H9 (cell line): ENCODE data around the gene MTA3. TPM values are rescaled to one million over a fixed set of nuclear protein-coding genes. Genes with fewer than 3 reads are reported as not detected.

Source experiments
- DNase-seq: peaks from one replicate; pipeline ENCODE4 v3.0.0-alpha.2; 2017
- H2AFZ ChIP-seq: one replicate; pipeline ENCODE4 v1.6.1; 2013; ENCODE audit warnings: mild to moderate bottlenecking, low read length, control low read depth, moderate library complexity
- H2AK5ac ChIP-seq: 2 replicates; pipeline ENCODE4 v1.6.1; 2013; ENCODE audit warnings: low read length, control low read depth, mixed read lengths; ENCODE audit not compliant: insufficient read length
- H2BK120ac ChIP-seq: one replicate; pipeline ENCODE4 v1.6.1; 2013; ENCODE audit warnings: low read depth, mild to moderate bottlenecking, low read length, control low read depth, inconsistent platforms; ENCODE audit not compliant: poor library complexity, severe bottlenecking
- H2BK12ac ChIP-seq: 2 replicates; pipeline ENCODE4 v1.6.1; 2013; ENCODE audit warnings: low read length, control low read depth, mixed read lengths, low read depth; ENCODE audit not compliant: insufficient read length
- H2BK15ac ChIP-seq: 2 replicates; pipeline ENCODE4 v1.6.1; 2013; ENCODE audit warnings: low read depth, low read length, control low read depth
- H2BK20ac ChIP-seq: one replicate; pipeline ENCODE4 v1.6.1; 2013; ENCODE audit warnings: low read depth, mild to moderate bottlenecking, low read length, control low read depth, inconsistent platforms; ENCODE audit not compliant: poor library complexity, severe bottlenecking
- H2BK5ac ChIP-seq: 2 replicates; pipeline ENCODE4 v1.6.1; 2013; ENCODE audit warnings: low read length, control low read depth, mixed read lengths; ENCODE audit not compliant: insufficient read length
- H3K14ac ChIP-seq: 2 replicates; pipeline ENCODE4 v1.6.1; 2013; ENCODE audit warnings: low read length, control low read depth; ENCODE audit not compliant: insufficient read depth
- H3K18ac ChIP-seq: 2 replicates; pipeline ENCODE4 v1.6.1; 2013; ENCODE audit warnings: low read depth, mild to moderate bottlenecking, mixed read lengths, low read length, control low read depth; ENCODE audit not compliant: insufficient read length
- H3K23ac ChIP-seq: 2 replicates; pipeline ENCODE4 v1.6.1; 2013; ENCODE audit warnings: low read length, control low read depth, mixed read lengths, low read depth; ENCODE audit not compliant: insufficient read length
- H3K23me2 ChIP-seq: 2 replicates; pipeline ENCODE4 v1.6.1; 2013; ENCODE audit warnings: low read depth, mild to moderate bottlenecking, mixed read lengths, low read length, control low read depth; ENCODE audit not compliant: insufficient read length, poor library complexity, severe bottlenecking
- H3K27ac ChIP-seq: 2 replicates; pipeline ENCODE4 v1.5.1; 2013; ENCODE audit warnings: low read length, control low read depth, mixed read lengths, low read depth; ENCODE audit not compliant: insufficient read length
- H3K27me3 ChIP-seq: 2 replicates; pipeline ENCODE4 v1.6.1; 2013; ENCODE audit warnings: low read length, control low read depth, inconsistent platforms; ENCODE audit not compliant: insufficient read depth
- H3K4ac ChIP-seq: 2 replicates; pipeline ENCODE4 v1.6.1; 2013; ENCODE audit warnings: low read depth, mild to moderate bottlenecking, control low read depth, inconsistent platforms, low read length, moderate library complexity
- H3K4me1 ChIP-seq: 2 replicates; pipeline ENCODE4 v1.6.1; 2013; ENCODE audit warnings: low read length, control low read depth, inconsistent platforms; ENCODE audit not compliant: insufficient read depth
- H3K4me2 ChIP-seq: 2 replicates; pipeline ENCODE4 v1.6.1; 2013; ENCODE audit warnings: low read length, control low read depth, mixed read lengths; ENCODE audit not compliant: insufficient read length, insufficient read depth
- H3K56ac ChIP-seq: 2 replicates; pipeline ENCODE4 v1.6.1; 2013; ENCODE audit warnings: low read depth, mild to moderate bottlenecking, mixed read lengths, low read length, control low read depth; ENCODE audit not compliant: insufficient read length
- H3K79me1 ChIP-seq: 2 replicates; pipeline ENCODE4 v1.6.1; 2013; ENCODE audit warnings: low read depth, mild to moderate bottlenecking, moderate library complexity, low read length, control low read depth, inconsistent platforms; ENCODE audit not compliant: insufficient read depth, poor library complexity, severe bottlenecking
- H3K79me2 ChIP-seq: 2 replicates; pipeline ENCODE4 v1.6.1; 2013; ENCODE audit warnings: low read length, control low read depth, inconsistent platforms; ENCODE audit not compliant: insufficient read depth
- H3K9ac ChIP-seq: 2 replicates; pipeline ENCODE4 v1.6.1; 2013; ENCODE audit warnings: low read length, control low read depth, mixed read lengths; ENCODE audit not compliant: insufficient read length; ENCODE audit errors: extremely low read depth
- H3K9me3 ChIP-seq: one replicate; pipeline ENCODE4 v1.6.1; 2013; ENCODE audit warnings: low read depth, low read length, inconsistent platforms; ENCODE audit not compliant: control insufficient read depth
- H3T11ph ChIP-seq: one replicate; pipeline ENCODE4 v1.6.1; 2013; ENCODE audit warnings: mild to moderate bottlenecking, low read length, control low read depth, inconsistent platforms
- H4K20me1 ChIP-seq: one replicate; pipeline ENCODE4 v1.6.1; 2013; ENCODE audit not compliant: control insufficient read depth, insufficient read length, insufficient read depth
- H4K5ac ChIP-seq: 2 replicates; pipeline ENCODE4 v1.6.1; 2013; ENCODE audit warnings: low read depth, mild to moderate bottlenecking, mixed read lengths, low read length, control low read depth; ENCODE audit not compliant: insufficient read length
- H4K8ac ChIP-seq: replicated peaks from 2 replicates; pipeline ENCODE4 v1.6.1; 2013; ENCODE audit warnings: low read length, control low read depth, mixed read lengths, low read depth; ENCODE audit not compliant: insufficient read length
- H4K91ac ChIP-seq: 2 replicates; pipeline ENCODE4 v1.6.1; 2013; ENCODE audit warnings: low read depth, mild to moderate bottlenecking, moderate library complexity, mixed read lengths, low read length, control low read depth; ENCODE audit not compliant: insufficient read length
- H3K27ac Mint-ChIP-seq, 3 experiments: 2 replicates in 2 of 3; 3 replicates in 1 of 3; pipeline ENCODE4 v1.8.0; 2020 to 2021; ENCODE audit warnings: mixed read lengths in 3 of 3, mild to moderate bottlenecking in 1 of 3, moderate library complexity in 1 of 3
- H3K27me3 Mint-ChIP-seq: 2 replicates; pipeline ENCODE4 v1.8.0; 2021; ENCODE audit warnings: low read depth, mild to moderate bottlenecking, moderate library complexity, mixed read lengths
- H3K36me3 Mint-ChIP-seq, 3 experiments: 2 replicates in 2 of 3; 3 replicates in 1 of 3; pipeline ENCODE4 v1.8.0; 2020 to 2021; ENCODE audit warnings: low read depth in 3 of 3, mixed read lengths in 3 of 3; ENCODE audit not compliant: insufficient read depth in 1 of 3
- H3K4me1 Mint-ChIP-seq, 2 experiments: 2 replicates each; pipeline ENCODE4 v1.8.0; 2020; ENCODE audit warnings: mixed read lengths in 2 of 2
- H3K4me3 Mint-ChIP-seq, 2 experiments: 2 replicates in 1 of 2; 3 replicates in 1 of 2; pipeline ENCODE4 v1.8.0; 2020 to 2021; ENCODE audit warnings: mild to moderate bottlenecking in 2 of 2, mixed read lengths in 2 of 2, moderate library complexity in 1 of 2
- H3K9me3 Mint-ChIP-seq, 2 experiments: 2 replicates in 1 of 2; 3 replicates in 1 of 2; pipeline ENCODE4 v1.8.0; 2020; ENCODE audit warnings: mild to moderate bottlenecking in 2 of 2, mixed read lengths in 2 of 2, moderate library complexity in 1 of 2
- WGBS: extraction: QIAGEN DNeasy Blood & Tissue Kit; methylation state at CpG from one replicate; pipeline ENCODE4 v1.1.7; 2013; ENCODE audit warnings: missing lambda C conversion rate, low lambda C conversion rate, mixed read lengths; ENCODE audit not compliant: insufficient read length; ENCODE audit errors: extremely low coverage; 5-methylcytosine and 5-hydroxymethylcytosine counted together
- total RNA-seq: library from RNA; stranded (reverse); gene quantifications from 2 replicates; pipeline ENCODE4 v1.2.1, GENCODE V29; 2021
- TF ChIP-seq, protein P1 (sequence below): fragments of 200-600 bp; sonication (generic); conservative IDR thresholded peaks from 3 replicates; pipeline ENCODE4 v1.8.0; 2021; ENCODE audit warnings: antibody characterized with exemption, mild to moderate bottlenecking

MTA3 gene
- total RNA-seq, 1 experiment from 2014 or later: 253 TPM

DNA sequence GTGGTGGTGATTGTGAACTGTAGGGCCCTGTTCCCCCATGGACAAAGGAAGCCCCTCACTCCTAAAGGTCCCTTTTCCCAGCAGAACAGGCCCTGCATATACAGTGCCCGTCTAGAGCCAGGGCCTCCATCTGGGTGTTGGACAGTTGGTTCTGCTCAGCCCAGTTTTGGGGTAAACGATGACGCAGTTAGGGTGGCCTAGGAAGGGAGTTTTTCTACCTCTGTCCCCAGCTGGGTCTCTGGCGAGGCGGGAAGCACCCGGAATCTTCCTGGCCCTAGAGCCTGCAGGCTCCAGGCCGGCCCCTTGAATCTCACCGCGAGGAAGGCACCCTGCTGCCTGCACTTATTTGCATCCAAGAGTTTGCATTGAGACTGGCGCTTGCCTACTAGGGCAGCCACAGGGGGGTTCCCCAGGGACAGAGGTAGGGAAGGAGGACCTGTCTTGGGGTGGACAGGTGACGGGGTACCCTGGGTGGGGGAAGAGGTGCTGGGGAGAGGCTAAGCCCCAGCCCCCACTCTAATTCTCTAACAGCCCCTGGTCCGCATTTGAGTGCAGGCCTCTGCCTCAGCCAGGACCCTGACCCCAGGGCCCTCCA is 529 bp upstream of the MTA3 start:
- Histone ChIP-seq H3K27me3 (no peaks in the 10 kb centered on the region), H3K23ac (no peak overlapping the region), H3T11ph (no peak overlapping the region), H3K56ac (no peak overlapping the region), H4K8ac (no peak overlapping the region), H4K91ac (no peak overlapping the region), H3K23me2 (peaks cover 10% of the 10 kb centered on the region), H3K18ac (peak overlapping the region; percentile 43), H3K4me1 (peaks cover 6% of the 10 kb centered on the region), H2AK5ac (no peak overlapping the region), H2AFZ (no peak overlapping the region), H3K79me1 (no peaks in the 10 kb centered on the region), H4K20me1 (no peaks in the 10 kb centered on the region), H3K4ac (no peak overlapping the region), H2BK5ac (no peak overlapping the region), H2BK12ac (no peak overlapping the region), H2BK120ac (no peak overlapping the region), H2BK20ac (no peak overlapping the region), H2BK15ac (no peak overlapping the region), H3K14ac (no peak overlapping the region), H3K9me3 (no peaks in the 10 kb centered on the region), H3K27ac (no peak overlapping the region), H4K5ac (no peak overlapping the region), H3K79me2 (peaks cover 13% of the 10 kb centered on the region; the same call in 1 of the 2 replicates), H3K4me2 (peak overlapping the region; percentile 28), H3K9ac (no peak overlapping the region)
- no peaks in the 10 kb centered on the region for H3K27me3 Mint-ChIP-seq
- H3K4me1 Mint-ChIP-seq: peaks cover 27 to 41% of the 10 kb centered on the region in 2 experiments
- peaks cover 2 to 4% of the 10 kb centered on the region in 2 experiments; a peak in 2 of 5 replicates for H3K9me3 Mint-ChIP-seq
- peak overlapping the region; percentile 19 to 82 (median 81) for H3K27ac Mint-ChIP-seq
- TF ChIP-seq, protein P1, sequence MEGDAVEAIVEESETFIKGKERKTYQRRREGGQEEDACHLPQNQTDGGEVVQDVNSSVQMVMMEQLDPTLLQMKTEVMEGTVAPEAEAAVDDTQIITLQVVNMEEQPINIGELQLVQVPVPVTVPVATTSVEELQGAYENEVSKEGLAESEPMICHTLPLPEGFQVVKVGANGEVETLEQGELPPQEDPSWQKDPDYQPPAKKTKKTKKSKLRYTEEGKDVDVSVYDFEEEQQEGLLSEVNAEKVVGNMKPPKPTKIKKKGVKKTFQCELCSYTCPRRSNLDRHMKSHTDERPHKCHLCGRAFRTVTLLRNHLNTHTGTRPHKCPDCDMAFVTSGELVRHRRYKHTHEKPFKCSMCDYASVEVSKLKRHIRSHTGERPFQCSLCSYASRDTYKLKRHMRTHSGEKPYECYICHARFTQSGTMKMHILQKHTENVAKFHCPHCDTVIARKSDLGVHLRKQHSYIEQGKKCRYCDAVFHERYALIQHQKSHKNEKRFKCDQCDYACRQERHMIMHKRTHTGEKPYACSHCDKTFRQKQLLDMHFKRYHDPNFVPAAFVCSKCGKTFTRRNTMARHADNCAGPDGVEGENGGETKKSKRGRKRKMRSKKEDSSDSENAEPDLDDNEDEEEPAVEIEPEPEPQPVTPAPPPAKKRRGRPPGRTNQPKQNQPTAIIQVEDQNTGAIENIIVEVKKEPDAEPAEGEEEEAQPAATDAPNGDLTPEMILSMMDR: no peak
- H3K36me3 Mint-ChIP-seq: peaks cover 15 to 38% (median 27%) of the 10 kb centered on the region in 3 experiments; a peak in 6 of 7 replicates
- DNase-seq: peak; percentile 83
- H3K4me3 Mint-ChIP-seq: peak overlapping the region; percentile 60 to 79
- WGBS: no CpG with 5 or more reads among the region's 12 CpGs
